PC-3 (cell line): ENCODE data around the gene PES1.

Experiments used
- EZH2 ChIP-seq: fragments of 300-600 bp; sonication (generic); IDR thresholded peaks from one replicate; pipeline ENCODE4 v1.6.1; 2017; ENCODE audit warnings: antibody characterized with exemption, mild to moderate bottlenecking, low read length; ENCODE audit not compliant: unreplicated experiment
- EZH2phosphoT487 ChIP-seq: fragments of 300-600 bp; sonication (generic); IDR thresholded peaks from 2 replicates; pipeline ENCODE4 v1.6.1; 2018; ENCODE audit warnings: mild to moderate bottlenecking, antibody characterized with exemption, low read length, borderline replicate concordance
- TF ChIP-seq, protein P1 (sequence below): fragments of 300-600 bp; sonication (generic); conservative IDR thresholded peaks from 2 replicates; pipeline ENCODE4 v1.5.1; 2017; ENCODE audit warnings: antibody characterized with exemption, low read depth, mild to moderate bottlenecking, low read length

GRCh38 chr22:30626413-30626812 lies 34.7 kb upstream of the PES1 start:
- TF ChIP-seq, protein P1, sequence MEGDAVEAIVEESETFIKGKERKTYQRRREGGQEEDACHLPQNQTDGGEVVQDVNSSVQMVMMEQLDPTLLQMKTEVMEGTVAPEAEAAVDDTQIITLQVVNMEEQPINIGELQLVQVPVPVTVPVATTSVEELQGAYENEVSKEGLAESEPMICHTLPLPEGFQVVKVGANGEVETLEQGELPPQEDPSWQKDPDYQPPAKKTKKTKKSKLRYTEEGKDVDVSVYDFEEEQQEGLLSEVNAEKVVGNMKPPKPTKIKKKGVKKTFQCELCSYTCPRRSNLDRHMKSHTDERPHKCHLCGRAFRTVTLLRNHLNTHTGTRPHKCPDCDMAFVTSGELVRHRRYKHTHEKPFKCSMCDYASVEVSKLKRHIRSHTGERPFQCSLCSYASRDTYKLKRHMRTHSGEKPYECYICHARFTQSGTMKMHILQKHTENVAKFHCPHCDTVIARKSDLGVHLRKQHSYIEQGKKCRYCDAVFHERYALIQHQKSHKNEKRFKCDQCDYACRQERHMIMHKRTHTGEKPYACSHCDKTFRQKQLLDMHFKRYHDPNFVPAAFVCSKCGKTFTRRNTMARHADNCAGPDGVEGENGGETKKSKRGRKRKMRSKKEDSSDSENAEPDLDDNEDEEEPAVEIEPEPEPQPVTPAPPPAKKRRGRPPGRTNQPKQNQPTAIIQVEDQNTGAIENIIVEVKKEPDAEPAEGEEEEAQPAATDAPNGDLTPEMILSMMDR = no peak
- TF ChIP-seq EZH2 (no peak), EZH2phosphoT487 (no peak)
